Endothelial cell of umbilical vein (primary cell): ENCODE results near the gene FAHD1. TPM values are rescaled to one million over a fixed set of nuclear protein-coding genes. Genes with fewer than 3 reads are reported as not detected.

Source experiments
- BruUV-seq: library from RNA; stranded (reverse); fragments of 400-500 nt; replicated peaks from 2 replicates; lab custom pipeline; 2021; lab: Mats Ljungman, UMichigan
- CTCF ChIA-PET: fragments of 300-600, 350-600 bp; sonication (Branson Sonifier 250); formaldehyde crosslinking; loops from one replicate; lab custom pipeline; 2021; ENCODE audit warnings: antibody characterized with exemption, inconsistent platforms; lab: Charles Lee
- POLR2A ChIA-PET: fragments of 300-600, 350-600 bp; sonication (Branson Sonifier 250); formaldehyde crosslinking; loops from one replicate; lab custom pipeline; 2021; ENCODE audit warnings: antibody characterized with exemption, inconsistent platforms; lab: Charles Lee
- DNase-seq: peaks from one replicate; pipeline ENCODE4 v3.0.0-alpha.2; 2011; ENCODE audit warnings: low read depth, low spot score
- FAIRE-seq: peaks from 2 replicates; lab custom pipeline; 2011; peaks lifted over from hg19 to GRCh38; lab: Jason Lieb, UNC
- H2AFZ ChIP-seq: 2 replicates; pipeline ENCODE4 v1.6.0; 2012; ENCODE audit warnings: low read depth, low read length, control low read depth, inconsistent platforms
- H3K27ac ChIP-seq: 2 replicates; pipeline ENCODE4 v1.5.1; 2011; ENCODE audit warnings: low read depth, mild to moderate bottlenecking, control low read depth, low read length, moderate library complexity; ENCODE audit not compliant: insufficient read depth
- H3K27me3 ChIP-seq, 2 experiments: 2 replicates each; pipeline versions ENCODE4 v1.6.0 to v1.6.1; 2011; ENCODE audit warnings: low read length in 2 of 2, mixed read lengths in 1 of 2; ENCODE audit not compliant: control insufficient read depth in 2 of 2, insufficient read depth in 2 of 2
- H3K36me3 ChIP-seq, 2 experiments: 2 replicates in 1 of 2; 3 replicates in 1 of 2; pipeline ENCODE4 v1.5.1; 2011; ENCODE audit warnings: low read length in 2 of 2, mild to moderate bottlenecking in 1 of 2, moderate library complexity in 1 of 2; ENCODE audit not compliant: control insufficient read depth in 2 of 2, insufficient read depth in 2 of 2; ENCODE audit errors: extremely low read depth in 1 of 2
- H3K4me1 ChIP-seq: 3 replicates; pipeline ENCODE4 v1.5.1; 2011; ENCODE audit warnings: mild to moderate bottlenecking, low read length; ENCODE audit not compliant: control insufficient read depth, insufficient read depth; ENCODE audit errors: extremely low read depth
- H3K4me2 ChIP-seq: 2 replicates; pipeline ENCODE4 v1.6.1; 2011; ENCODE audit warnings: low read length, control low read depth, mixed read lengths; ENCODE audit not compliant: insufficient read depth
- H3K4me3 ChIP-seq, 3 experiments: fragments of 200-600 bp in 1 of 3; sonication (generic), shearing (Covaris generic) in 1 of 3; replicated peaks in 1 of 3; 2 replicates each; pipeline ENCODE4 v1.5.1; 2011 to 2016; ENCODE audit warnings: control low read depth in 3 of 3, low read length in 3 of 3, mild to moderate bottlenecking in 2 of 3, inconsistent platforms in 1 of 3, low read depth in 1 of 3, moderate library complexity in 1 of 3; ENCODE audit not compliant: insufficient read depth in 1 of 3
- H3K79me2 ChIP-seq: 2 replicates; pipeline ENCODE4 v1.6.0; 2012; ENCODE audit warnings: low read length, inconsistent platforms; ENCODE audit not compliant: control insufficient read depth, insufficient read depth
- H3K9ac ChIP-seq: replicated peaks from 2 replicates; pipeline ENCODE3; 2011; ENCODE audit warnings: low read length, control low read depth; ENCODE audit not compliant: insufficient read depth; ENCODE audit errors: extremely low read depth
- H3K9me1 ChIP-seq: replicated peaks from 3 replicates; pipeline ENCODE4 v1.6.0; 2011; ENCODE audit warnings: mild to moderate bottlenecking, low read length; ENCODE audit not compliant: control insufficient read depth, insufficient read depth; ENCODE audit errors: extremely low read depth
- H3K9me3 ChIP-seq: replicated peaks from 2 replicates; pipeline ENCODE4 v1.5.1; 2012; ENCODE audit warnings: low read length, inconsistent platforms; ENCODE audit not compliant: control insufficient read depth, insufficient read depth
- H4K20me1 ChIP-seq: replicated peaks from 2 replicates; pipeline ENCODE3; 2011; ENCODE audit warnings: mild to moderate bottlenecking, low read length; ENCODE audit not compliant: control insufficient read depth, insufficient read depth; ENCODE audit errors: extremely low read depth
- FOS ChIP-seq: IDR thresholded peaks from 2 replicates; pipeline ENCODE4 v1.6.1; 2011; ENCODE audit warnings: mild to moderate bottlenecking, low read length, moderate library complexity, borderline replicate concordance; ENCODE audit not compliant: insufficient read depth
- GATA2 ChIP-seq: IDR thresholded peaks from 2 replicates; pipeline ENCODE4 v1.7.0; 2011; ENCODE audit warnings: low read depth, mild to moderate bottlenecking, moderate library complexity, mixed read lengths, low read length; ENCODE audit not compliant: insufficient read length, insufficient read depth
- JUN ChIP-seq: IDR thresholded peaks from 2 replicates; pipeline ENCODE4 v1.6.1; 2011; ENCODE audit warnings: borderline replicate concordance, low read depth; ENCODE audit not compliant: insufficient read length, insufficient read depth
- POLR2AphosphoS5 ChIP-seq: IDR thresholded peaks from 2 replicates; pipeline ENCODE4 v1.6.1; 2012; ENCODE audit warnings: low read depth, mild to moderate bottlenecking, control low read depth, low read length, moderate library complexity; ENCODE audit not compliant: insufficient read depth
- dilution Hi-C: fragments of 300-500 bp; cut with MboI; formaldehyde crosslinking; loops from one replicate; pipeline ENCODE4 v1.15.0; 2019; ENCODE audit warnings: low sequenced_read_pairs; ENCODE audit not compliant: extremely low pct_ligation_motif_present
- intact Hi-C: fragments of 100-400 bp; cut with micrococcal nuclease; formaldehyde crosslinking; loops from one replicate; pipeline ENCODE4 v1.10.0; 2022
- polyA plus RNA-seq, 4 experiments: library from polyadenylated mRNA; depleted of rRNA in 3 of 4; stranded (reverse) in 3 of 4; unstranded in 1 of 4; fragments of >200 nt; gene quantifications; 2 replicates each; pipeline versions ENCODE4 v1.2.1 to v1.2.3, GENCODE V29; 2011 to 2012; ENCODE audit warnings: missing spikeins in 1 of 4
- total RNA-seq: library from RNA; stranded (reverse); gene quantifications from 2 replicates; pipeline ENCODE4 v1.2.3, GENCODE V29; 2021
- TF ChIP-seq, protein P1 (sequence below): IDR thresholded peaks from 2 replicates; pipeline ENCODE4 v1.6.1; 2011; ENCODE audit not compliant: insufficient read depth, insufficient read length
- TF ChIP-seq, protein P2 (sequence below), 2 donors: IDR thresholded peaks; 1 replicate in 1 of 2; 2 replicates in 1 of 2; pipeline ENCODE4 v1.5.1; 2011; ENCODE audit warnings: low read length in 2 of 2, mild to moderate bottlenecking in 2 of 2, moderate library complexity in 2 of 2, control low read depth in 1 of 2, inconsistent platforms in 1 of 2, low read depth in 1 of 2; ENCODE audit not compliant: insufficient read depth in 1 of 2; ENCODE audit errors: extremely low read depth in 1 of 2

The FAHD1 gene
- total and polyA plus RNA-seq, 2 donors (not counting 3 experiments of a cell fraction or from before 2014, with no cell fraction given), result 44.8 to 69.2 TPM

DNA sequence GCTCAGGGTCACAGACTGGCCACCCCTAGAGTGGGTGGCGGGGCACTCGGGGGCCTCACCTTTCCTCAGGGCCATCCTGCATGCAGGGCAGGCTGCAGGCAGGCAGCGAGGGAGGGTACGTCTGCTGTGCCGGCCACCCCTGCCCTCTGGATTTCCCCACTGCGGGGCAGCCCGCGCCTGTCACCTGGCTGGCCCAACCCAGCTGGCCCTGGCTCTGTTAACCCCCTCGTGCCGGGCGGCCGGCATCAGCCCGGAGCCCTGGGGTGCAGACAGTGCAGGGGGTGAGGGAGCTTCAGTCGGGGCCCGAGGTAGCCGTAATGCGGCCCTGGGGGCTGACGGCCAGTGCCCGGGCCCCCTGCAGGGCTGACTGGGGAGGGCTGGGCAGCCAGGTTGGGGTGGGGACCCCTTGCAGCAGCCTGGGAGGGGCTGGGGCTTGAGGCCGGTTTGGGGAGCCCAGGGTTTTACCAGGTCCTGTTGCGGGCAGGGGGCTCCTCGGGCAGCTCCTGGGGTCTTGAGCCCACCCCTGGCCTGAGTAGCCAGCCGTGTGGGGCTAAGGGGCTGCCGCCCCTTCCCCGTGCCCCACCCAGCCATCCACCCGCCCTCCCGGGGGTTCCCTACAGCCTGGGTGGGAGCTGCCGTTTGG, 33.3 kb upstream of the FAHD1 start, which contains the start of gene IGFALS:
Gene IGFALS (minus strand): TSS at position 128 of the 643 bp plus-strand sequence. CDS start 53 bp downstream, at position 75.
- dilution Hi-C loops, result no loop called here
- H3K4me2 ChIP-seq, result no peak within 1 kb of the TSS
- no peak within 1 kb of the TSS for H3K27ac ChIP-seq
- H3K27me3 ChIP-seq, result no peaks in the 10 kb centered on the region
- ChIA-PET CTCF (no interaction called here), POLR2A (no interaction called here)
- H2AFZ ChIP-seq, result no peak within 1 kb of the TSS
- no peaks in the 10 kb centered on the region for H3K4me1 ChIP-seq
- H4K20me1 ChIP-seq, result no peaks in the 10 kb centered on the region
- H3K9me3 ChIP-seq, result no peaks in the 10 kb centered on the region
- BruUV-seq, result no TSS peak
- no peaks in the 10 kb centered on the region for H3K79me2 ChIP-seq
- DNase-seq, result no peak
- no peak for TF ChIP-seq GATA2
- TF ChIP-seq, protein P1, sequence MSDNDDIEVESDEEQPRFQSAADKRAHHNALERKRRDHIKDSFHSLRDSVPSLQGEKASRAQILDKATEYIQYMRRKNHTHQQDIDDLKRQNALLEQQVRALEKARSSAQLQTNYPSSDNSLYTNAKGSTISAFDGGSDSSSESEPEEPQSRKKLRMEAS, result no peak
- TF ChIP-seq FOS, result no peak
- TF ChIP-seq, protein P2, sequence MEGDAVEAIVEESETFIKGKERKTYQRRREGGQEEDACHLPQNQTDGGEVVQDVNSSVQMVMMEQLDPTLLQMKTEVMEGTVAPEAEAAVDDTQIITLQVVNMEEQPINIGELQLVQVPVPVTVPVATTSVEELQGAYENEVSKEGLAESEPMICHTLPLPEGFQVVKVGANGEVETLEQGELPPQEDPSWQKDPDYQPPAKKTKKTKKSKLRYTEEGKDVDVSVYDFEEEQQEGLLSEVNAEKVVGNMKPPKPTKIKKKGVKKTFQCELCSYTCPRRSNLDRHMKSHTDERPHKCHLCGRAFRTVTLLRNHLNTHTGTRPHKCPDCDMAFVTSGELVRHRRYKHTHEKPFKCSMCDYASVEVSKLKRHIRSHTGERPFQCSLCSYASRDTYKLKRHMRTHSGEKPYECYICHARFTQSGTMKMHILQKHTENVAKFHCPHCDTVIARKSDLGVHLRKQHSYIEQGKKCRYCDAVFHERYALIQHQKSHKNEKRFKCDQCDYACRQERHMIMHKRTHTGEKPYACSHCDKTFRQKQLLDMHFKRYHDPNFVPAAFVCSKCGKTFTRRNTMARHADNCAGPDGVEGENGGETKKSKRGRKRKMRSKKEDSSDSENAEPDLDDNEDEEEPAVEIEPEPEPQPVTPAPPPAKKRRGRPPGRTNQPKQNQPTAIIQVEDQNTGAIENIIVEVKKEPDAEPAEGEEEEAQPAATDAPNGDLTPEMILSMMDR (IDR thresholded peaks at IDR 0.05; ENCODE audit: extremely low read depth in 1 of 2, insufficient read depth in 1 of 2, low read depth in 1 of 2, low read length in 2 of 2), result no peak
- TF ChIP-seq JUN, result no peak
- no peak for TF ChIP-seq POLR2AphosphoS5
- no peak within 1 kb of the TSS for H3K4me3 ChIP-seq
- no peaks in the 10 kb centered on the region for H3K9me1 ChIP-seq
- no peak within 1 kb of the TSS for H3K9ac ChIP-seq
- FAIRE-seq, result no peak
- intact Hi-C loops, result no loop called here
- peaks cover 0 to 3% of the 10 kb centered on the region in 2 experiments for H3K36me3 ChIP-seq
